ENCODE results near the gene SMNDC1.
"Not testable (repeated sequence)": the region's sequence is repeated elsewhere in the genome, so short reads cannot be mapped to it uniquely, and the experiment has no call there.

SMNDC1 gene

GRCh38 chr10:110274072-110274627, 30.6 kb downstream of the SMNDC1 start:
- Histone ChIP-seq H2AFZ (ENCODE audit: low read depth) (no peak overlapping the region), H3K4me3 (IDR thresholded peaks at IDR 0.05; ENCODE audit: insufficient read depth, low read depth, low read length) (no peak overlapping the region), H3K27ac (no peak overlapping the region), H3K79me2 (ENCODE audit: insufficient read depth, low read depth) (peaks cover 17% of the 10 kb centered on the region; the same call in 1 of the 2 replicates), H3K4me1 (ENCODE audit: low read depth, poor library complexity, severe bottlenecking) (peaks cover 60% of the 10 kb centered on the region), H3K27me3 (ENCODE audit: insufficient read depth, low read depth) (no peaks in the 10 kb centered on the region), H3K36me3 (ENCODE audit: insufficient read depth) (no peaks in the 10 kb centered on the region), H3K9ac (no peak overlapping the region), H3K4me2 (no peak overlapping the region), H4K20me1 (ENCODE audit: insufficient read depth) (0 out of 2 replicates have a peak, but pooled peaks cover 2% of the 10 kb centered on the region)
- TF ChIP-seq CTCF (conservative IDR thresholded peaks at IDR 0.05; ENCODE audit: low read depth, low read length): no peak

GRCh38 chr10:110273474-110273873, 31.2 kb downstream of the SMNDC1 start:
- H4K20me1 ChIP-seq (ENCODE audit: insufficient read depth): 0 out of 2 replicates have a peak, but pooled peaks cover 2% of the 10 kb centered on the region
- H3K4me1 ChIP-seq (ENCODE audit: low read depth, poor library complexity, severe bottlenecking): peaks cover 60% of the 10 kb centered on the region
- no peaks in the 10 kb centered on the region for H3K27me3 ChIP-seq (ENCODE audit: insufficient read depth, low read depth)
- no peak overlapping the region for H3K4me3 ChIP-seq (IDR thresholded peaks at IDR 0.05; ENCODE audit: insufficient read depth, low read depth, low read length)
- peaks cover 17% of the 10 kb centered on the region; the same call in 1 of the 2 replicates for H3K79me2 ChIP-seq (ENCODE audit: insufficient read depth, low read depth)
- no peak overlapping the region for H2AFZ ChIP-seq (ENCODE audit: low read depth)
- TF ChIP-seq CTCF (conservative IDR thresholded peaks at IDR 0.05; ENCODE audit: low read depth, low read length): no peak
- H3K36me3 ChIP-seq (ENCODE audit: insufficient read depth): no peaks in the 10 kb centered on the region
- no peak overlapping the region for H3K4me2 ChIP-seq
- H3K27ac ChIP-seq: no peak overlapping the region
- H3K9ac ChIP-seq: no peak overlapping the region

- not testable (repeated sequence) for H3K36me3 ChIP-seq (ENCODE audit: insufficient read depth); H3K27me3 ChIP-seq (ENCODE audit: insufficient read depth, low read depth); H3K4me2 ChIP-seq; H2AFZ ChIP-seq (ENCODE audit: low read depth); H3K27ac ChIP-seq; H4K20me1 ChIP-seq (ENCODE audit: insufficient read depth); H3K9ac ChIP-seq; H3K4me3 ChIP-seq (IDR thresholded peaks at IDR 0.05; ENCODE audit: insufficient read depth, low read depth, low read length)
- Histone ChIP-seq H3K4me1 (ENCODE audit: low read depth, poor library complexity, severe bottlenecking) (peaks cover 60% of the 10 kb centered on the region), H3K79me2 (ENCODE audit: insufficient read depth, low read depth) (peaks cover 17% of the 10 kb centered on the region; the same call in 1 of the 2 replicates)
These were observed 31.7 kb downstream of the SMNDC1 start for GRCh38 chr10:110272995-110273394.

- Histone ChIP-seq H3K9ac (peak overlapping the region; percentile 1; the same call in 1 of the 2 replicates), H3K4me1 (ENCODE audit: low read depth, poor library complexity, severe bottlenecking) (peaks cover 47% of the 10 kb centered on the region), H3K4me3 (IDR thresholded peaks at IDR 0.05; ENCODE audit: insufficient read depth, low read depth, low read length) (no peak overlapping the region), H3K4me2 (peak overlapping the region; percentile 64), H3K27me3 (ENCODE audit: insufficient read depth, low read depth) (no peaks in the 10 kb centered on the region), H3K36me3 (ENCODE audit: insufficient read depth) (no peaks in the 10 kb centered on the region), H3K27ac (peak overlapping the region; percentile 10; the same call in 1 of the 2 replicates), H2AFZ (ENCODE audit: low read depth) (no peak overlapping the region), H3K79me2 (ENCODE audit: insufficient read depth, low read depth) (peaks cover 18% of the 10 kb centered on the region; the same call in 1 of the 2 replicates), H4K20me1 (ENCODE audit: insufficient read depth) (0 out of 2 replicates have a peak, but pooled peaks cover 2% of the 10 kb centered on the region)
- no peak for TF ChIP-seq CTCF (conservative IDR thresholded peaks at IDR 0.05; ENCODE audit: low read depth, low read length)
These were observed 35.1 kb downstream of the SMNDC1 start for GRCh38 chr10:110269374-110270318.
